HepG2 (cell line): ENCODE results near the gene LTB4R2. TPM values are rescaled to one million over a fixed set of nuclear protein-coding genes. Genes with fewer than 3 reads are reported as not detected.
A peak's percentile ranks its signal among the peaks of the same experiment; 100 is the strongest.

Source experiments
- ISX ChIP-seq: sonication (generic); formaldehyde crosslinking; conservative IDR thresholded peaks from 2 replicates; pipeline ENCODE4 v1.5.0; 2020; ENCODE audit warnings: missing genetic modification reagents
- JUNB ChIP-seq: sonication (generic); formaldehyde crosslinking; IDR thresholded peaks from 2 replicates; pipeline ENCODE4 v1.8.0; 2022; ENCODE audit warnings: missing genetic modification reagents, mild to moderate bottlenecking, borderline replicate concordance
- KIAA2018 ChIP-seq: sonication (generic); formaldehyde crosslinking; IDR thresholded peaks from 2 replicates; pipeline ENCODE4 v1.5.0; 2020; ENCODE audit warnings: mild to moderate bottlenecking, missing genetic modification reagents, borderline replicate concordance
- MAFF ChIP-seq: IDR thresholded peaks from 2 replicates; pipeline ENCODE4 v1.6.1; 2011; ENCODE audit warnings: low read depth, low read length, improper control_type of control experiment
- ZBTB10 ChIP-seq: sonication (generic); formaldehyde crosslinking; IDR thresholded peaks from 2 replicates; pipeline ENCODE4 v1.4.0; 2020; ENCODE audit warnings: missing genetic modification reagents, borderline replicate concordance
- ZBTB49 ChIP-seq: sonication (generic); formaldehyde crosslinking; IDR thresholded peaks from 2 replicates; pipeline ENCODE4 v1.4.0; 2020; ENCODE audit warnings: missing genetic modification reagents, borderline replicate concordance
- ZNF205 ChIP-seq: IDR thresholded peaks from 2 replicates; pipeline ENCODE4 v1.6.1; 2018; ENCODE audit warnings: missing biosample characterization, missing genetic modification reagents
- ZNF234 ChIP-seq: sonication (generic); formaldehyde crosslinking; conservative IDR thresholded peaks from 2 replicates; pipeline ENCODE4 v1.5.1; 2020; ENCODE audit warnings: mild to moderate bottlenecking, missing genetic modification reagents
- ZNF431 ChIP-seq: sonication (generic); formaldehyde crosslinking; IDR thresholded peaks from 2 replicates; pipeline ENCODE4 v1.9.0; 2022; ENCODE audit warnings: missing genetic modification reagents, low read depth, mild to moderate bottlenecking, borderline replicate concordance
- ZNF569 ChIP-seq: sonication (generic); formaldehyde crosslinking; IDR thresholded peaks from 2 replicates; pipeline ENCODE4 v1.5.0; 2020; ENCODE audit warnings: mild to moderate bottlenecking, missing genetic modification reagents, moderate library complexity, borderline replicate concordance
- ZSCAN5A ChIP-seq: sonication (generic); formaldehyde crosslinking; IDR thresholded peaks from 2 replicates; pipeline ENCODE4 v1.8.0; 2022; ENCODE audit warnings: mild to moderate bottlenecking, missing genetic modification reagents, borderline replicate concordance
- polyA plus RNA-seq, 8 experiments: library from polyadenylated mRNA; depleted of rRNA in 3 of 8; stranded (reverse) in 7 of 8; unstranded in 1 of 8; fragments of >200 nt; fragmentation: Illumina TruSeq in 4 of 8; extraction: Trizol in 4 of 8; gene quantifications; 2 replicates each; pipeline versions ENCODE4 v1.2.1 to v1.2.3, GENCODE V29; 2011 to 2016; ENCODE audit warnings: low read depth in 4 of 8, missing spikeins in 1 of 8, mixed read lengths in 1 of 8; ENCODE audit not compliant: insufficient read depth in 1 of 8
- total RNA-seq, 5 experiments: library from RNA; depleted of rRNA; stranded (reverse); fragments of >200 nt; fragmentation: Illumina TruSeq; extraction: Trizol; gene quantifications; 2 replicates each; pipeline ENCODE4 v1.2.3, GENCODE V29; 2016; ENCODE audit warnings: low read depth in 1 of 5

Gene LTB4R2
- total and polyA plus RNA-seq, 2 of the 13 experiments (the other 11 are each of a cell fraction or from before 2014, with no cell fraction given), result 3.9 to 6.9 TPM

GRCh38 chr14:24307156-24307574, 2.8 kb upstream of the LTB4R2 start (continued):
- TF ChIP-seq KIAA2018 (CRISPR knock-in tag), result no peak
- TF ChIP-seq ZNF205 (CRISPR knock-in tag), result peak; percentile 24; the same call in 1 of the 2 replicates
- no peak for TF ChIP-seq JUNB (CRISPR knock-in tag)
- TF ChIP-seq MAFF, result no peak
- TF ChIP-seq ZBTB10 (CRISPR knock-in tag), result no peak
- TF ChIP-seq ISX (CRISPR knock-in tag), result no peak
- no peak for TF ChIP-seq ZSCAN5A (CRISPR knock-in tag)
- no peak for TF ChIP-seq ZNF234 (CRISPR knock-in tag)
- TF ChIP-seq ZNF569 (CRISPR knock-in tag), result no peak
- no peak for TF ChIP-seq ZBTB49 (CRISPR knock-in tag)
- TF ChIP-seq ZNF431 (CRISPR knock-in tag), result no peak
